Neural progenitor cell (in vitro differentiated cells): ENCODE data around the gene POMGNT2. TPM values are rescaled to one million over a fixed set of nuclear protein-coding genes. Genes with fewer than 3 reads are reported as not detected.

Source experiments
- DNase-seq: peaks from one replicate; pipeline ENCODE4 v3.0.0-alpha.2; 2016; ENCODE audit warnings: low spot score
- H2AFZ ChIP-seq: fragments of 200-600 bp; sonication (generic); replicated peaks from 2 replicates; pipeline ENCODE4 v1.6.1; 2016; ENCODE audit warnings: antibody characterized with exemption
- H3F3A ChIP-seq: fragments of 200-600 bp; sonication (generic); 2 replicates; pipeline ENCODE4 v1.6.1; 2016; ENCODE audit warnings: antibody characterized with exemption, low read depth
- H3K27ac ChIP-seq: fragments of 200-600 bp; sonication (generic); 2 replicates; pipeline ENCODE4 v1.5.1; 2016; ENCODE audit warnings: mild to moderate bottlenecking
- H3K27me3 ChIP-seq: fragments of 200-600 bp; sonication (generic); 2 replicates; pipeline ENCODE4 v1.6.1; 2016; ENCODE audit warnings: mild to moderate bottlenecking, moderate library complexity
- H3K36me3 ChIP-seq: fragments of 200-600 bp; sonication (generic); 2 replicates; pipeline ENCODE4 v1.5.1; 2016
- H3K4me1 ChIP-seq: fragments of 200-600 bp; sonication (generic); 2 replicates; pipeline ENCODE4 v1.6.1; 2016; ENCODE audit warnings: mixed run types
- H3K4me2 ChIP-seq: fragments of 200-600 bp; sonication (generic); 2 replicates; pipeline ENCODE4 v1.6.1; 2016
- H3K4me3 ChIP-seq: fragments of 200-600 bp; sonication (generic); 2 replicates; pipeline ENCODE4 v1.5.1; 2016
- H3K79me2 ChIP-seq: fragments of 200-600 bp; sonication (generic); 2 replicates; pipeline ENCODE4 v1.6.1; 2016; ENCODE audit warnings: low read depth
- H3K9ac ChIP-seq: fragments of 200-600 bp; sonication (generic); 2 replicates; pipeline ENCODE4 v1.6.1; 2016
- H3K9me3 ChIP-seq: fragments of 200-600 bp; sonication (generic); 2 replicates; pipeline ENCODE4 v1.5.1; 2016; ENCODE audit warnings: low read depth
- H4K20me1 ChIP-seq: fragments of 200-600 bp; sonication (generic); 2 replicates; pipeline ENCODE4 v1.6.1; 2016; ENCODE audit warnings: low read depth
- H3K27ac Mint-ChIP-seq: 3 replicates; pipeline ENCODE4 v1.8.0; 2021; ENCODE audit warnings: mixed read lengths
- H3K27me3 Mint-ChIP-seq: 2 replicates; pipeline ENCODE4 v1.8.0; 2022; ENCODE audit warnings: low read depth, mild to moderate bottlenecking, inconsistent platforms, moderate library complexity, mixed read lengths; ENCODE audit not compliant: insufficient read depth
- H3K36me3 Mint-ChIP-seq: 3 replicates; pipeline ENCODE4 v1.8.0; 2021; ENCODE audit warnings: mixed read lengths
- H3K4me1 Mint-ChIP-seq: 3 replicates; pipeline ENCODE4 v1.8.0; 2021; ENCODE audit warnings: mixed read lengths
- H3K4me3 Mint-ChIP-seq: 3 replicates; pipeline ENCODE4 v1.8.0; 2021; ENCODE audit warnings: mild to moderate bottlenecking, moderate library complexity, mixed read lengths
- H3K9me3 Mint-ChIP-seq: 3 replicates; pipeline ENCODE4 v1.8.0; 2020; ENCODE audit warnings: mixed read lengths
- CTCF ChIP-seq: fragments of 200-600 bp; sonication (generic); IDR thresholded peaks from 2 replicates; pipeline ENCODE4 v1.5.1; 2017; ENCODE audit warnings: antibody characterized with exemption, mild to moderate bottlenecking
- EZH2 ChIP-seq: fragments of 200-600 bp; sonication (generic); IDR thresholded peaks from 2 replicates; pipeline ENCODE4 v1.6.1; 2017; ENCODE audit warnings: antibody characterized with exemption, mild to moderate bottlenecking, moderate library complexity
- EZH2phosphoT487 ChIP-seq: fragments of 200-600 bp; sonication (generic); IDR thresholded peaks from 2 replicates; pipeline ENCODE4 v1.6.1; 2017; ENCODE audit warnings: antibody characterized with exemption
- total RNA-seq: library from RNA; depleted of rRNA; stranded (reverse); fragments of >200 nt; gene quantifications from 2 replicates; pipeline ENCODE4 v1.2.3, GENCODE V29; 2015; ENCODE audit warnings: low replicate concordance

Gene POMGNT2
- total RNA-seq, 1 donor from 2014 or later: 13.2 TPM

DNA sequence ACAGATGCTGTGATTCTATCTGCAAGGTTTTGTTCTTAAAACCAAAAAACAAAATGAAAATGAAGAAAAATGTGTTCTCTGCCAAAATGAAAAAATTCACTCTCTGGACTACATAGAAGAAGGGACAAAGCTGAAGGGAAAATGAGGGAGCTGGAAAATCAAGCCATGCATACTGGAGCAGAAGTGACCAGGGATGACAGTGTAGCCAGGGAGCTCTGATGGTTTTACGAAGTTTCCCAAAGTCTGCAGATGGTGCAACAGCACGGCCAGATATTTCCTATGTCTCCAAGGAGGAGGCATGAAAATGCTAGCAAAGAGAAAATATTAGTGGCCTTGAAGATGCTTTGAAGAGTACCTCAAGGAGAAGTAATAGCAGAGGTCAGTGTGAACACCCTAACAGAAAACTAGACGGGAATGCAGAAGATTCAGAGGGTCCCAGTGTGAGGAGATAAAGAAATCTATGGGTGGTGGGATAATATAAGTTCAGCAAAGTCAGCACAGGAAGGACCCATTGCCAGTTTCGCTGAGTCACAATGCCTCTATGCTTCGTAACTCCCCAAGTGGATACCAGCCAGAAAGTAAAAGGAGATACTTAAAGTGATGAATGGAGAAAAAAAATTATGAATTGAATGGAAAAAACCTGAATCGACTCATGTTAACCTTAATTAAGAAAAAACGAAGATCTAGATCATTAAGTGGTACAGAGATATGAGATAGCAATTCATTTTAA, 39.0 kb upstream of the POMGNT2 start:
- Histone ChIP-seq H3F3A (no peaks in the 10 kb centered on the region), H3K79me2 (no peaks in the 10 kb centered on the region), H3K36me3 (no peaks in the 10 kb centered on the region), H3K27ac (no peak overlapping the region), H3K9me3 (no peaks in the 10 kb centered on the region), H3K4me3 (no peak overlapping the region), H3K4me2 (no peak overlapping the region), H3K9ac (no peak overlapping the region), H3K27me3 (no peaks in the 10 kb centered on the region), H2AFZ (no peak overlapping the region), H4K20me1 (no peaks in the 10 kb centered on the region), H3K4me1 (peaks cover 3% of the 10 kb centered on the region)
- DNase-seq: no peak
- Mint-ChIP-seq H3K36me3 (no peaks in the 10 kb centered on the region), H3K4me1 (peaks cover 3% of the 10 kb centered on the region), H3K27me3 (no peaks in the 10 kb centered on the region), H3K27ac (no peak overlapping the region), H3K9me3 (no peaks in the 10 kb centered on the region), H3K4me3 (no peak overlapping the region)
- TF ChIP-seq CTCF (no peak), EZH2 (no peak), EZH2phosphoT487 (no peak)

GRCh38 chr3:43142472-43142871, 36.6 kb upstream of the POMGNT2 start:
- Histone ChIP-seq H2AFZ (peak overlapping the region; percentile 84), H3K4me1 (peaks cover 3% of the 10 kb centered on the region), H3F3A (no peaks in the 10 kb centered on the region), H3K9me3 (no peaks in the 10 kb centered on the region), H3K4me3 (no peak overlapping the region), H4K20me1 (no peaks in the 10 kb centered on the region), H3K79me2 (no peaks in the 10 kb centered on the region), H3K9ac (no peak overlapping the region), H3K36me3 (no peaks in the 10 kb centered on the region), H3K27me3 (no peaks in the 10 kb centered on the region), H3K4me2 (no peak overlapping the region), H3K27ac (no peak overlapping the region)
- Mint-ChIP-seq H3K27ac (no peak overlapping the region), H3K27me3 (no peaks in the 10 kb centered on the region), H3K4me1 (peaks cover 3% of the 10 kb centered on the region), H3K4me3 (no peak overlapping the region), H3K36me3 (no peaks in the 10 kb centered on the region), H3K9me3 (peaks cover 4% of the 10 kb centered on the region)
- TF ChIP-seq EZH2: no peak
- no peak for TF ChIP-seq CTCF
- no peak for TF ChIP-seq EZH2phosphoT487
- no peak for DNase-seq

GRCh38 chr3:43138488-43139231, 32.8 kb upstream of the POMGNT2 start:
- H3K9ac ChIP-seq: no peak overlapping the region
- H4K20me1 ChIP-seq: no peaks in the 10 kb centered on the region
- H3K27me3 Mint-ChIP-seq: no peaks in the 10 kb centered on the region
- H3K27ac ChIP-seq: no peak overlapping the region
- no peak overlapping the region for H3K4me3 ChIP-seq
- no peak overlapping the region for H3K27ac Mint-ChIP-seq
- no peaks in the 10 kb centered on the region for H3K36me3 ChIP-seq
- H3K4me1 Mint-ChIP-seq: peaks cover 3% of the 10 kb centered on the region
- no peaks in the 10 kb centered on the region for H3F3A ChIP-seq
- H3K27me3 ChIP-seq: no peaks in the 10 kb centered on the region
- TF ChIP-seq CTCF (no peak), EZH2phosphoT487 (no peak), EZH2 (no peak)
- DNase-seq: no peak
- H3K9me3 ChIP-seq: no peaks in the 10 kb centered on the region
- H3K4me1 ChIP-seq: peaks cover 3% of the 10 kb centered on the region
- H3K36me3 Mint-ChIP-seq: no peaks in the 10 kb centered on the region
- H3K9me3 Mint-ChIP-seq: peaks cover 10% of the 10 kb centered on the region
- no peak overlapping the region for H3K4me3 Mint-ChIP-seq
- no peak overlapping the region for H3K4me2 ChIP-seq
- no peaks in the 10 kb centered on the region for H3K79me2 ChIP-seq
- no peak overlapping the region for H2AFZ ChIP-seq
